Ovary (tissue), 9 donors: ENCODE data around the gene AGAP2. TPM values are rescaled to one million over a fixed set of nuclear protein-coding genes. Genes with fewer than 3 reads are reported as not detected.

ENCODE experiments used
- DNase-seq, 5 donors: peaks; one replicate each; pipeline ENCODE4 v3.0.0-alpha.2; 2019 to 2020
- H3K27ac ChIP-seq, 2 donors: fragments of 200-600 bp; one replicate each; pipeline versions ENCODE4 v1.5.1 to v1.8.0; 2019 to 2022
- H3K27me3 ChIP-seq: fragments of 200-600 bp; one replicate; pipeline ENCODE4 v1.8.0; 2022
- H3K36me3 ChIP-seq: fragments of 200-600 bp; sonication (generic); one replicate; pipeline ENCODE4 v1.5.1; 2019
- H3K4me1 ChIP-seq: one replicate; pipeline ENCODE4 v1.8.1; 2013; ENCODE audit warnings: mild to moderate bottlenecking, moderate library complexity; ENCODE audit not compliant: insufficient read depth
- H3K4me3 ChIP-seq: fragments of 200-600 bp; sonication (generic); one replicate; pipeline ENCODE4 v1.5.1; 2017
- H3K9me3 ChIP-seq, 2 donors: fragments of 200-600 bp in 1 of 2; sonication (generic) in 1 of 2; one replicate each; pipeline versions ENCODE4 v1.5.1 to v1.8.1; 2013 to 2019; ENCODE audit warnings: mild to moderate bottlenecking in 1 of 2, moderate library complexity in 1 of 2
- EP300 ChIP-seq: sonication (generic); formaldehyde crosslinking; IDR thresholded peaks from one replicate; pipeline ENCODE4 v1.6.1; 2017; ENCODE audit warnings: antibody characterized with exemption
- POLR2A ChIP-seq: fragments of 450-650 bp; IDR thresholded peaks from one replicate; pipeline ENCODE4 v1.6.1; 2017; ENCODE audit warnings: antibody characterized with exemption, mild to moderate bottlenecking, moderate library complexity
- WGBS, 3 donors: extraction: QIAGEN DNeasy Blood & Tissue Kit in 1 of 3; methylation state at CpG; one replicate each; pipeline versions ENCODE4 v1.1.5 to v1.1.7; 2013 to 2017; 5-methylcytosine and 5-hydroxymethylcytosine counted together
- intact Hi-C, 4 donors: fragments of 100-400 bp; cut with DNase I; formaldehyde crosslinking; loops; one replicate each; pipeline versions ENCODE4 v1.11.0 to v1.15.1; 2022 to 2023
- polyA plus RNA-seq, 2 donors: library from polyadenylated mRNA; stranded (reverse); fragments of 200-250 nt in 1 of 2; fragments of 350-450 nt in 1 of 2; fragmentation: Illumina TruSeq in 1 of 2; extraction: RNeasy Lipid Tissue Mini Kit (QIAGEN cat#74804) in 1 of 2; gene quantifications; one replicate each; pipeline ENCODE4 v1.2.3, GENCODE V29; 2013 to 2014
- total RNA-seq, 7 donors: library from RNA; depleted of rRNA in 2 of 7; stranded (reverse); fragments of >200 nt in 2 of 7; fragmentation: NEBNext Ultra II Directional in 3 of 7; extraction: Animal tissue kit (Norgen Biotek cat#: 25700) in 3 of 7; gene quantifications; one replicate each; pipeline versions ENCODE4 v1.1.0 to v1.2.4, GENCODE V29; 2016 to 2023
- TF ChIP-seq, protein P1 (sequence below), 3 donors: fragments of 450-650 bp in 2 of 3; fragments of 200-600 bp in 1 of 3; IDR thresholded peaks; one replicate each; pipeline versions ENCODE4 v1.5.1 to v1.8.0; 2016 to 2022; ENCODE audit warnings: antibody characterized with exemption in 3 of 3, mild to moderate bottlenecking in 1 of 3
- donor health status: DM: no; HTN: no; CAD: no; lungs with moderate emphysema.
- donor health status: DM: no; HTN: no; CAD: no.
- donor health status: Bipolar disorder and iron deficiency.
- donor health status: DM: yes; HTN: yes; CAD: no.
- donor health status: DM: no; HTN: no; CAD: no.
- donor health status: DM: yes; HTN: yes; CAD: no.

AGAP2 gene
- total and polyA plus RNA-seq, 9 donors: 0.33 to 1.3 (median 0.60) TPM

DNA sequence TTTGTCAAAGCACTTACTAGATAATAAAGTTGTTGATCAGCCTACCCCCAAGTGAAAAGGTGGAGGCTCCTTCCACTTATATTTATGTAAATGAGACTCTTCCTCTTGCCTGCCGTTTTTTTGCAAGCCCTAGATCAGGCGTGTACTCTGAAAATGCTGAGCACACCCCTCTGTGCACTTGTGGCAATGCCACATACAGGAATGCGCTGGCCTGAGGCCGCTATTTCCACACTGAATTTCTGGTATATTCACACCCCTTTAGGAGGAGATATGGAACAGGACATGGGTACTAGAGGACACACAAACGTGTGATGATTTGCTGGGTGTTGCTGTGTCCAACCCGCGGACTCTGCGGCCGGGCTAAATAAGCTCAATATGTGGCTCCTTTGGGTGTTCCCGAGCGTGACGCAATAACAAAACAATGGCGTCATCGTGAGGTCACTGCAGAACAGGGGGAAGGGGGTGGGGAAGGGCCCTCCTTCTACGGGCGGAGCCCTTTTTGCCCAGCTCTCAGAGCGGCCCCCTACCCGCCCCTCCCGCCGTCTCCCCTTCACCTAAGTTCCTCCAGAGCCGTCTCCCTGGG is 5.7 kb upstream of the AGAP2 start:
- H3K27ac ChIP-seq: peak overlapping the region; percentile 92 to 95
- DNase-seq: peak; percentile 60 to 86 (median 84)
- no peaks in the 10 kb centered on the region for H3K27me3 ChIP-seq
- WGBS, 3 donors: 3 to 5% (median 4%) methylated on average over 21 of the region's 21 CpGs
- peak overlapping the region; percentile 56 for H3K4me3 ChIP-seq
- TF ChIP-seq, protein P1, sequence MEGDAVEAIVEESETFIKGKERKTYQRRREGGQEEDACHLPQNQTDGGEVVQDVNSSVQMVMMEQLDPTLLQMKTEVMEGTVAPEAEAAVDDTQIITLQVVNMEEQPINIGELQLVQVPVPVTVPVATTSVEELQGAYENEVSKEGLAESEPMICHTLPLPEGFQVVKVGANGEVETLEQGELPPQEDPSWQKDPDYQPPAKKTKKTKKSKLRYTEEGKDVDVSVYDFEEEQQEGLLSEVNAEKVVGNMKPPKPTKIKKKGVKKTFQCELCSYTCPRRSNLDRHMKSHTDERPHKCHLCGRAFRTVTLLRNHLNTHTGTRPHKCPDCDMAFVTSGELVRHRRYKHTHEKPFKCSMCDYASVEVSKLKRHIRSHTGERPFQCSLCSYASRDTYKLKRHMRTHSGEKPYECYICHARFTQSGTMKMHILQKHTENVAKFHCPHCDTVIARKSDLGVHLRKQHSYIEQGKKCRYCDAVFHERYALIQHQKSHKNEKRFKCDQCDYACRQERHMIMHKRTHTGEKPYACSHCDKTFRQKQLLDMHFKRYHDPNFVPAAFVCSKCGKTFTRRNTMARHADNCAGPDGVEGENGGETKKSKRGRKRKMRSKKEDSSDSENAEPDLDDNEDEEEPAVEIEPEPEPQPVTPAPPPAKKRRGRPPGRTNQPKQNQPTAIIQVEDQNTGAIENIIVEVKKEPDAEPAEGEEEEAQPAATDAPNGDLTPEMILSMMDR (IDR thresholded peaks at IDR 0.05): no peak
- TF ChIP-seq EP300 (no peak), POLR2A (no peak)
- H3K4me1 ChIP-seq: peaks cover 7% of the 10 kb centered on the region
- H3K36me3 ChIP-seq: no peaks in the 10 kb centered on the region
- intact Hi-C loops: no loop called here
- H3K9me3 ChIP-seq: no peaks in the 10 kb centered on the region

DNA sequence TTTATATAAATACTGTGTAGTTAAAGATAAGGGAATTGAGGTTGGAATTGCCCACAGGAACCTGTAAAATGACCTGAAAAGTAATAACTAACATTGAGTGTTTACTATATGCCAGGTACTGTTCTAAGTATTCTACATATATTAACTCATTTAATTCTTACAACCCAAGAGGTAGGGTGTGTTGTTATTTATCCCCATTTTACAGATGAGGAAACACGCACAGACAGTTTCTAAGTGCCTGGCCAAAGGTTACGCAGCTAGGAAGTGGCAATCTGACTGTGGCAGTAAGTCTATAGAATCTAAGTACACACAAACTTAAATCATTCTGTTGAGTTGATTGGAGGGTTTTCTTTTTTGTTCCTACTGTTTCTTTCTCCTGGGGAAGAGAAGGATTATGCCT is 5.2 kb upstream of the AGAP2 start:
- H3K36me3 ChIP-seq: no peaks in the 10 kb centered on the region
- no peaks in the 10 kb centered on the region for H3K9me3 ChIP-seq
- no peak for TF ChIP-seq POLR2A
- TF ChIP-seq, protein P1 (IDR thresholded peaks at IDR 0.05): no peak
- TF ChIP-seq EP300: no peak
- intact Hi-C loops: no loop called here
- H3K4me3 ChIP-seq: no peak overlapping the region
- WGBS, 3 donors: 84 to 86% (median 86%) methylated on average over 2 of the region's 2 CpGs
- peaks cover 7% of the 10 kb centered on the region for H3K4me1 ChIP-seq
- no peak for DNase-seq
- no peaks in the 10 kb centered on the region for H3K27me3 ChIP-seq
- H3K27ac ChIP-seq: no peak overlapping the region

DNA sequence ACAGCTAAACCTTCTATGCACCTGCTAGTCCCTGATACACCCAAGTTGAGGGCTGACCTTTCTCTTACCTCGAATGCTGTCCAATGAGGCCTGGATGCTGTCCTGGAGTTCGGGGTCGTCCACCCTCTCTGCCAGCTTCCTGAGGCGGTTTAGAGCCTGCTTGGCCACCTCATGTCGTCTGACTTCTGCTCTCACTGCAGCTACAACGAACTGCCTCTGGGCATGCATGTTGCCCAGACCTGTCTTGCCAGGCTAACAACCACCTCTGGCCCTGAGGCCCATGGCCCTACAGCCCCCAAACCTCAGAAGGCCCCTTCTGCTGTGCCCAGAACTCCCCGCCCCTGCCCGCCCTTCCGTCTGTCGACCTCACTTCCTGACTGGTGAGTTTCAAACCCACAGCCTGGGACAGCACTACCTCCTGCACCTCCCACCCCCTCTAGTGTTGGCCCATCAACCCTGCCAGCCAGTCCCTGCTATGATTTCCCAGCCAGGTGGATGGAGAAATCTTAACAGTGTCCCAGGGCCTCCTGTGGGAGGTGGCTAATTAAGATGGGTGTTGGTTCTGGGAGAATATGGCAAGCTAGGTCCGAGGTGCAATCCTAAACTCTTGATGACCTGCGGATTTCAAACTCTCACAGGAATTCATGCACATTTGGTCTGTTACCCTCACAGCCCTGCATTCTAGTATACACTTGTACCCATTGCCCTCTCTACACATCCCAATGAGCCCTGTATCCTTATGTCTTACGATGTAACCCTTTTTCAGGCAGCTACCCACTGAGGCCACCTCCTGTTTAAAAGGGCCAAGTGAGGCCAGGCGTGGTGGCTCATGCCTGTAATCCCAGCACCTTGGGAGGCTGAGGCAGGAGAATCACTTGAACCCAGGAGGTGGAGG is 3.5 kb upstream of the AGAP2 start:
- DNase-seq: no peak
- 50 to 63% (median 53%) methylated on average over 14 of the region's 14 CpGs for WGBS, 3 donors
- peaks cover 10% of the 10 kb centered on the region for H3K4me1 ChIP-seq
- peaks cover 6% of the 10 kb centered on the region for H3K27me3 ChIP-seq
- H3K27ac ChIP-seq: no peak overlapping the region
- no peak for TF ChIP-seq POLR2A
- no peak for TF ChIP-seq EP300
- TF ChIP-seq, protein P1 (IDR thresholded peaks at IDR 0.05): no peak
- H3K4me3 ChIP-seq: no peak overlapping the region
- H3K9me3 ChIP-seq: no peaks in the 10 kb centered on the region
- H3K36me3 ChIP-seq: no peaks in the 10 kb centered on the region
- intact Hi-C loops: no loop called here

DNA sequence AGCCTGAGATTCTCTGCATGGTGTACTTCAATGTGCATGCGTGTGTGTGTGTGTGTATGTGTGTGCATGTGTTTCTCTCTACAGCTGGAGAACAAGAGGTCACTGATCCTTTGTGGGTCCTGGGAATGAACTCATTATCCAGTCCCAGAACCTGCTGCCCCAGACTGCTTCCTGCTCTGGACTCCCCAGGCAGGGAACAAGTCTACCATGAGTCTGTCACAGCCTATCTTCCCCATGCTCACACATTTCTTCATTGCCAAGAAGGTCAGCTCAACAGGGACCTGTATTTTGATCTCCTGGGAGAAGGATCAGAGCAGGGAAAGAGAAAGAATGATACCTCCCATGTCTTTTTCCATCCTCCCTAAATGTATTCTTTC is 2.9 kb upstream of the AGAP2 start:
- Histone ChIP-seq H3K9me3 (no peaks in the 10 kb centered on the region), H3K27me3 (peaks cover 7% of the 10 kb centered on the region), H3K36me3 (no peaks in the 10 kb centered on the region), H3K4me3 (no peak overlapping the region), H3K27ac (no peak overlapping the region), H3K4me1 (peaks cover 10% of the 10 kb centered on the region)
- intact Hi-C loops: no loop called here
- WGBS, 3 donors: 64 to 73% (median 73%) methylated on average over 1 of the region's 1 CpG
- DNase-seq: no peak
- TF ChIP-seq EP300: no peak
- TF ChIP-seq POLR2A: no peak
- TF ChIP-seq, protein P1 (IDR thresholded peaks at IDR 0.05): no peak
